ENCODE data around the gene GAGE10.
"Not testable (repeated sequence)": the region's sequence is repeated elsewhere in the genome, so short reads cannot be mapped to it uniquely, and the experiment has no call there.

The GAGE10 gene

GRCh38 chrX:49276671-49277534 is 26.5 kb upstream of the GAGE10 start:
- no peak for DNase-seq

- DNase-seq, result no peak
Measured at GRCh38 chrX:49277535-49277830, 26.0 kb upstream of the GAGE10 start.

GRCh38 chrX:49278081-49278480 is 25.4 kb upstream of the GAGE10 start:
- DNase-seq, result no peak

- no peak for DNase-seq
Measured at GRCh38 chrX:49282647-49283011, 20.8 kb upstream of the GAGE10 start.

DNA sequence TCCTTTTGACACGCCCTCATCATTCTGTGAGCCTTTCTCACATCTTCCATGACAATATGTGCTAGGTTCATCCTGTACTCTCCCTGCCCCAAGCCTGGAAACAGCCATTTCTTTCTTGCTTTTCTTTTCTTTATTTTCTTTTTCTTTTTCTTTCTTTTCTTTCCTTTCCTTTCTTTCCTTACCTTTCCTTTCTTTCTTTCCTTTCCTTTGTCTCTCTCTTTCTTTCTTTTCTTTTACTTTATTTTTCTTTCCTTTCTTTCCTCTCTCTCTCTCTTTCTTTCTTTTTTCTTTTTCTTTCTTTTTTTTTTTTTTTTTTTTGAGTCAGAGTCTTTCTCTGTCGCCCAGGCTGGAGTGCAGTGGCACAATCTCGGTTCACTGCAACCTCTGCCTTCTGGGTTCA is 19.2 kb upstream of the GAGE10 start:
- no peak for DNase-seq

GRCh38 chrX:49286136-49286535 is 17.3 kb upstream of the GAGE10 start:
- DNase-seq, result no peak

DNA sequence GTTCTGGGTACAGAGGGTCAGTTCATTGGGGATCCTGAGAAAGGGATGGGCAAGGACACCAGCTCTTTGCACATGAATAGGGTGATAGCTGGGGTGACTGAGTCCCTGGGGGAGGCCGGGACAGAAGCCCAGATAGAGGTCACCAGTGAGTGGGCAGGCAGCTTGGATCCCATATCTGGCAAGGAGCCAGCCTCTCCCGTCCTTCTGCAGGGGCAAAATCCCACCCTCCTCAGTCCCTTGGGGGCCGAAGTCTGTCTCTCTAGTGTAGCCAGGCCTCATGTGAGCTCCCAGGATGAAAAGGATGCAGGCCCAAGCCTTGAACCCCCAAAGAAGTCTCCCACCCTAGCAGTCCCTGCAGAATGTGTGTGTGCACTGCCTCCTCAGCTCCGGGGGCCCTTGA is 16.9 kb upstream of the GAGE10 start:
- DNase-seq, result no peak

DNA sequence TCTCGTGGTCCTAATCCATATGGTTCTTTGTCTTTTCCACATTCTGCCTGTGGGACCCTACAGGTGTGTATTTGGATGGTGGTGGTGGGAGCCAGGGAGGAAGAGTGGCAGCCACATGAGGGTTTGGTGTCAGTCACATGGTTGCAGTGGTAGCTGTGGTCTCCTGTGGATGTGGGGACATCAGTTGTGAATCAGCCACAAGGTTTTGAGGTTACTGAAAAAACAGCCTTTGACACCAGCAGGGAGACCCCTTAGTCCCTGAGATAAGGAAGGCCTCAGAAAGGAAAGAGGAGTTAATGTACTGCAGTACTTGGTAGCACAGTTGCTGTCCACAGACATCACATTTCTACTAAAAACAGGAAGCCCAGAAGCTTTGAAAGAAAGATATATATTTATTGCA is 15.8 kb upstream of the GAGE10 start:
- DNase-seq, result no peak

DNA sequence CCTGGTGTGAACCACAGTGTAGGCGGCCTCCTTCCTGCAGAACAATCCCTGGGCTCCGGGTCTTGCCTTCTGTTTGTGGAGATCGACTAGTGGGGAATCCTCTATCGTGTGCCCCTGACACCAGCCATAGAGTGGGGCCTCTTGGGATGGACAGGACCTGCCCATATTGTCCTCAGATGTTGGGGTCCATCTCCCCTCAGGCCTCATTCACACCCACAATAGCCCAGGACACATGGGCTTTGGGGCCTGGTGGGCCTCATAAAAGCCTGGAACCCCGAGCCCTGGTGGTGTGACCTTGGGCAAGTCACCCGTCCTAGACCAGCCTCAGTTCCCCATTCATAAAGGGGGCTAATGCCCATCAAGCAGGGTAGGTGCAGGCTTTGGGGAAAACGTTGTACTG is 13.2 kb upstream of the GAGE10 start:
- DNase-seq, result no peak

DNA sequence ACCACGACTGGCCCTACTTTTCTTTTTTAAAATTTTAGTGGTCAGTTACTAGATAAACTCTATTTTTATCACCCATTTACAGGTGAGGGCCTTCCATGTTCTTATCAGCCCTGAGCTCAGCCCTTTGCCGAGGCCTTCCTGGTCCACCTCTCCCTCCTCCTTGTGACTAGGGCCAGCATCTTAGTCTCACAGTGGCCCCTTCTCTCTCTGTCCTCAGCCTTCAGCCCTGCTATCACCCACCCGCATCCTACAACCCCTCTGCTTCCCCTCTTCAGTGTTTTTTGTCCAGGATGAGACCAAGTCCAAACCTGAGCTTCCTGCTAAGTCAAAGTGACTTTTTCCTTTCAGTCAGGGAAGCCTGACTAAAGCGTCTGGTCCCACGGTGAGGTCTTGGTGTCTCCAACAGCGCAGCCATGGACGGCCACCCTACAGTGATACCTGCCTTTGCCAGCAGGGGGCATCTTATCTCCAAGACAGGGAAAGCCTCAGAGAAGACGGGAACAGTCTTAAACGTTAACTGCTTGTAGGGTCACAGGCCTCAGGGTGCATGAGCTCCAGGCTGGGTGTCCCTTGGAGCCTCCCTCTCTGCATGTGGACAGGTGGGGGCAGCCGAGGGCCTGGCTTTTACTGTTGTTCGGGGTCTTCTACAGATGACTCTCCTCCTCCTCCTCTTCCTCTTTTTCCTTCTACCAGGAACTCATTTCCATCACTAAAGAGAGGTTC is 11.7 kb upstream of the GAGE10 start:
- DNase-seq, result peak; percentile 71

GRCh38 chrX:49292400-49293362 is 10.8 kb upstream of the GAGE10 start:
- no peak for DNase-seq

- DNase-seq, result not testable (repeated sequence)
Measured at GRCh38 chrX:49299293-49299692, 4.2 kb upstream of the GAGE10 start.

GRCh38 chrX:49300703-49301102 is 2.7 kb upstream of the GAGE10 start:
- DNase-seq, result no peak

DNA sequence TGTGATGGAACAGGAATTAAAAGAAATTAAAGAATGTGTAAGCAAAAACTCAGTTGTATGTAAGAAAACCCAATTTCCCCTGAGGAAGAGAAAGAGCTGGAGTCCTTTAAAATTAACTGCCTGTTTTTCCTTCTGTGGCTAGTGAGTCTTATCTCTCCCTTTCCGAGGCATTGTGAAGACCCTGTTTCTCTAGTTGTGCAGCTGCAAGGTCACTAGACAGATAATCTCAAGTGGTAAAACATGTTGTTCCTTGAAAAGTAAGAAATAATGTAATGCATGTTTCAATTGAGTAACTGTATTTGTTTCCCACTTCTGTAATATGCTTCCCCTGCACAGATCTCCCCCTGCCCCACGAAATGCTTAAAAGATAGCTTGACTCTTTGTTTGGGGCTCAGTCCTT is 4.3 kb downstream of the GAGE10 start:
- not testable (repeated sequence) for DNase-seq

DNA sequence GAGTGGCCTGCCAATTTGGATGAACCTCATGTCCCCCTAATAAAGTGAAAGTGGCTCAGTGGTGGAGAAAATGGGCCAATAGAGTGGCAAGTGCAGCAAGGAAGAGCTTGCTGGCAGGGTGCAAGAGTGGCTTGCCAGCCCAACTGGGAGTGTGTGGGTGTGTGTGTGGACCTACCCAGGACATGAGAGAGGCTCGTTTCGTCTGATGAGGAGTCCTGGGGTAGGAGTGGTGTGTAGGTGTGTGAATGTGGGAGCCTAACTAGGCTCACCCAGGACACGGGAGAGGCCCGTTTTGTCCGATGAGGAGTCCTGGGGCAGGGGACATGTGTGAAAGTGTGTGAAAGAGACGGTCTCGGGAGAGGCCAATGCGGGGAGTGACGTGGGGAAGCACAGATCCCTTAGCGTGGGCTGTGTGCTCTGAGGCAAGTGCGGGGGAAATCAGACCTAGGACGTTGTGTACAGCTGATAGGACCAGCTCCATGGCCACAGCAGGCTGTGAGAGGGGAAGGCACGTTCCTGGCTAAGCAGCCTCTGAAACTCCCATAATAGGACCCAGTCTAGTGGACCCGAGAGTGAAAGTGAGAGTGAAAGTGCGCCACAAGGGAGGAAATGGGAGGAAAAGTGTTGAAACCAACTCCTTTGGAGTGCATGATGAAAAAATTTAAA is 5.3 kb downstream of the GAGE10 start:
- no peak for DNase-seq

- DNase-seq, result no peak
Measured at GRCh38 chrX:49309401-49309981, 6.0 kb downstream of the GAGE10 start.

GRCh38 chrX:49310371-49310770 is 6.9 kb downstream of the GAGE10 start:
- DNase-seq, result no peak

GRCh38 chrX:49312176-49312575 is 8.7 kb downstream of the GAGE10 start:
- DNase-seq, result no peak

GRCh38 chrX:49316085-49316484 is 12.6 kb downstream of the GAGE10 start:
- DNase-seq, result no peak

DNA sequence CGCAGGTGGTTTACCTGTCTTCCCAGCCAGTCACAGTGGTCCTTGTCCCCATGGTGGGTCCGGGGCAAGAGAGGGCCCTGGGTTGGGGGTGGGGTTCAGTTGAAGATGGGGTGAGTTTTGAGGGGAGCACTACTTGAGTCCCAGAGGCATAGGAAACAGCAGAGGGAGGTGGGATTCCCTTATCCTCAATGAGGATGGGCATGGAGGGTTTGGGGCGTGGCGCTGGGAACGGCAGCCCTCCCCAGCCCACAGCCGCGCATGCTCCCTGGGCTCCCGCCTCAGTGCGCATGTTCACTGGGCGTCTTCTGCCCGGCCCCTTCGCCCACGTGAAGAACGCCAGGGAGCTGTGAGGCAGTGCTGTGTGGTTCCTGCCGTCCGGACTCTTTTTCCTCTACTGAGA is 18.3 kb downstream of the GAGE10 start, which contains the start of gene GAGE12J:
Gene GAGE12J (plus strand): TSS at position 301 of the 400 bp plus-strand sequence. CDS start 1,157 bp downstream, outside the sequence.
- not testable (repeated sequence) for DNase-seq

GRCh38 chrX:49322266-49322665 is 18.8 kb downstream of the GAGE10 start:
- not testable (repeated sequence) for DNase-seq

- not testable (repeated sequence) for DNase-seq
Measured at GRCh38 chrX:49323735-49324134, 20.3 kb downstream of the GAGE10 start.
